Kidney (tissue), 14 donors: Measurements from ENCODE around the gene DNAAF1. TPM values are rescaled to one million over a fixed set of nuclear protein-coding genes. Genes with fewer than 3 reads are reported as not detected.

Source experiments
- DNase-seq, 5 donors: peaks; one replicate each; pipeline ENCODE4 v3.0.0-alpha.2; 2013 to 2020
- FAIRE-seq: peaks from 2 replicates; lab custom pipeline; 2012; peaks lifted over from hg19 to GRCh38; lab: Jason Lieb, UNC
- H3K27ac ChIP-seq, 2 donors: one replicate each; pipeline ENCODE4 v1.7.0; 2013; ENCODE audit warnings: low read depth in 2 of 2, low read length in 2 of 2, inconsistent platforms in 1 of 2
- H3K27me3 ChIP-seq: one replicate; pipeline ENCODE4 v1.7.1; 2013; ENCODE audit warnings: low read length, inconsistent platforms; ENCODE audit not compliant: control insufficient read depth, insufficient read depth
- H3K36me3 ChIP-seq, 3 donors: one replicate each; pipeline versions ENCODE4 v1.7.0 to v1.7.1; 2013; ENCODE audit warnings: low read length in 3 of 3, control low read depth in 1 of 3, inconsistent platforms in 1 of 3; ENCODE audit not compliant: insufficient read depth in 3 of 3, control insufficient read depth in 2 of 3
- H3K4me1 ChIP-seq, 3 donors: one replicate each; pipeline versions ENCODE4 v1.7.0 to v1.7.1; 2013; ENCODE audit warnings: low read length in 3 of 3, inconsistent platforms in 1 of 3, low read depth in 1 of 3; ENCODE audit not compliant: control insufficient read depth in 2 of 3, insufficient read depth in 2 of 3
- H3K4me3 ChIP-seq, 3 donors: one replicate each; pipeline versions ENCODE4 v1.7.0 to v1.8.1; 2013; ENCODE audit warnings: low read length in 3 of 3, control low read depth in 1 of 3, inconsistent platforms in 1 of 3
- H3K9ac ChIP-seq, 3 donors: one replicate each; pipeline versions ENCODE4 v1.7.0 to v1.7.1; 2013; ENCODE audit warnings: low read length in 3 of 3, control low read depth in 1 of 3, inconsistent platforms in 1 of 3
- H3K9me3 ChIP-seq, 3 donors: one replicate each; pipeline versions ENCODE4 v1.7.0 to v1.7.1; 2013; ENCODE audit warnings: low read length in 3 of 3, control low read depth in 1 of 3, inconsistent platforms in 1 of 3; ENCODE audit not compliant: control insufficient read depth in 2 of 3, insufficient read depth in 1 of 3
- CTCF ChIP-seq: IDR thresholded peaks from 3 replicates; pipeline ENCODE4 v1.5.1; 2012; ENCODE audit warnings: mild to moderate bottlenecking, moderate library complexity, borderline replicate concordance; ENCODE audit not compliant: insufficient read depth; ENCODE audit errors: extremely low read depth
- intact Hi-C: fragments of 100-400 bp; cut with DNase I; formaldehyde crosslinking; loops from one replicate; pipeline ENCODE4 v1.11.1; 2022
- polyA plus RNA-seq: library from polyadenylated mRNA; stranded (reverse); fragments of 350-450 nt; fragmentation: Illumina TruSeq; extraction: RNeasy Lipid Tissue Mini Kit (QIAGEN cat#74804); gene quantifications from one replicate; pipeline ENCODE4 v1.2.3, GENCODE V29; 2014; ENCODE audit warnings: low read depth, low replicate concordance; ENCODE audit not compliant: insufficient read depth
- total RNA-seq: library from RNA; stranded (reverse); fragmentation: NEBNext Ultra II Directional; extraction: Animal tissue kit (Norgen Biotek cat#: 25700); gene quantifications from one replicate; pipeline ENCODE4 v1.2.1, GENCODE V29; 2021
- donor health status: control.
- donor health status: control.
- donor health status: control.
- donor health status: control.
- donor health status: control.
- donor health status: DM: yes; HTN: yes; CAD: no.
- donor health status: Normal renal cell carcinoma (clear cell type).

Gene DNAAF1
- total and polyA plus RNA-seq, 2 donors from 2014 or later: 2.4 to 4.8 TPM

GRCh38 chr16:84178146-84178765, 33.1 kb downstream of the DNAAF1 start:
- Histone ChIP-seq H3K9ac (peak overlapping the region in 1 of 3 donors; percentile 65), H3K27ac (peak overlapping the region; percentile 85 to 89), H3K4me1 (peaks cover 2 to 25% (median 19%) of the 10 kb centered on the region in 3 donors), H3K36me3 (peaks cover 0 to 31% (median 2%) of the 10 kb centered on the region in 3 donors), H3K27me3 (no peaks in the 10 kb centered on the region), H3K4me3 (no peak overlapping the region), H3K9me3 (no peaks in the 10 kb centered on the region)
- DNase-seq (no peak), FAIRE-seq (no peak)
- no peak for TF ChIP-seq CTCF
- intact Hi-C loops: no loop called here

- H3K9ac ChIP-seq: no peak overlapping the region
- FAIRE-seq (no peak), DNase-seq (peak in 1 of 5 donors; percentile 78)
- H3K36me3 ChIP-seq: peaks cover under 1 to 31% (median 2%) of the 10 kb centered on the region in 3 donors
- H3K9me3 ChIP-seq: no peaks in the 10 kb centered on the region
- peaks cover 2 to 25% (median 19%) of the 10 kb centered on the region in 3 donors for H3K4me1 ChIP-seq
- no peaks in the 10 kb centered on the region for H3K27me3 ChIP-seq
- no peak for TF ChIP-seq CTCF
- intact Hi-C loops: no loop called here
- H3K4me3 ChIP-seq: no peak overlapping the region
- H3K27ac ChIP-seq: no peak overlapping the region
Observed at GRCh38 chr16:84178892-84179611, 33.9 kb downstream of the DNAAF1 start.

GRCh38 chr16:84179612-84180320, 34.7 kb downstream of the DNAAF1 start:
- no peak for FAIRE-seq
- TF ChIP-seq CTCF: no peak
- no peak overlapping the region for H3K9ac ChIP-seq
- no peak overlapping the region for H3K4me3 ChIP-seq
- intact Hi-C loops: no loop called here
- H3K4me1 ChIP-seq: peaks cover 2 to 25% (median 19%) of the 10 kb centered on the region in 3 donors
- no peak overlapping the region for H3K27ac ChIP-seq
- H3K9me3 ChIP-seq: no peaks in the 10 kb centered on the region
- no peaks in the 10 kb centered on the region for H3K27me3 ChIP-seq
- DNase-seq: no peak
- H3K36me3 ChIP-seq: peaks cover 2 to 31% (median 3%) of the 10 kb centered on the region in 3 donors
